Right ventricle myocardium superior (tissue), 1 donor: ENCODE measurements around the gene TCF12. TPM values are rescaled to one million over a fixed set of nuclear protein-coding genes. Genes with fewer than 3 reads are reported as not detected.

ENCODE experiments used
- ATAC-seq: fragments of 200-7000 bp; cut with Tn5 transposase; one replicate; pipeline ENCODE4 v1.9.1; 2020; ENCODE audit warnings: mild to moderate bottlenecking; ENCODE audit not compliant: poor library complexity
- DNase-seq: peaks from one replicate; pipeline ENCODE4 v3.0.0-alpha.2; 2020
- intact Hi-C: fragments of 100-400 bp; cut with DNase I; formaldehyde crosslinking; loops from one replicate; pipeline ENCODE4 v1.11.2; 2022
- total RNA-seq: library from RNA; stranded (reverse); fragmentation: NEBNext Ultra II Directional; extraction: Animal tissue kit (Norgen Biotek cat#: 25700); gene quantifications from one replicate; pipeline ENCODE4 v1.2.1, GENCODE V29; 2021
- donor health status: DM: no; HTN: yes; CAD: no; lungs with severe emphysema.

TCF12 gene
- total RNA-seq, 1 donor from 2014 or later: 32.9 TPM

- no peak for DNase-seq
- intact Hi-C loops: no loop called here
Observed at GRCh38 chr15:57030011-57030410, 111.6 kb downstream of the TCF12 start.

GRCh38 chr15:57031082-57031481 is 112.6 kb downstream of the TCF12 start:
- DNase-seq: no peak
- no peak for ATAC-seq
- intact Hi-C loops: no loop called here

More at GRCh38 chr15:57030011-57030410, 111.6 kb downstream of the TCF12 start:
- no peak for ATAC-seq

GRCh38 chr15:57031605-57032004 is 113.2 kb downstream of the TCF12 start:
- ATAC-seq: peak; percentile 81
- intact Hi-C loops: no loop called here
- DNase-seq: no peak

- intact Hi-C loops: no loop called here
- DNase-seq (no peak), ATAC-seq (no peak)
Observed at GRCh38 chr15:57032338-57032737, 113.9 kb downstream of the TCF12 start.

GRCh38 chr15:57033715-57034439 is 115.4 kb downstream of the TCF12 start:
- intact Hi-C loops: no loop called here
- DNase-seq: no peak
- ATAC-seq: no peak

- DNase-seq (no peak), ATAC-seq (no peak)
- intact Hi-C loops: no loop called here
Observed at GRCh38 chr15:57034613-57035012, 116.2 kb downstream of the TCF12 start.

GRCh38 chr15:57035664-57036063 is 117.2 kb downstream of the TCF12 start:
- DNase-seq (no peak), ATAC-seq (no peak)
- intact Hi-C loops: no loop called here

- intact Hi-C loops: no loop called here
- ATAC-seq (no peak), DNase-seq (no peak)
Observed at GRCh38 chr15:57036352-57036751, 117.9 kb downstream of the TCF12 start.

- intact Hi-C loops: no loop called here
- DNase-seq (no peak), ATAC-seq (no peak)
Observed at GRCh38 chr15:57037548-57037947, 119.1 kb downstream of the TCF12 start.

GRCh38 chr15:57038040-57038439 is 119.6 kb downstream of the TCF12 start:
- ATAC-seq (no peak), DNase-seq (no peak)
- intact Hi-C loops: no loop called here

GRCh38 chr15:57038496-57038895 is 120.1 kb downstream of the TCF12 start:
- intact Hi-C loops: no loop called here
- no peak for DNase-seq
- ATAC-seq: no peak

GRCh38 chr15:57041416-57041815 is 123.0 kb downstream of the TCF12 start:
- intact Hi-C loops: no loop called here
- no peak for ATAC-seq
- no peak for DNase-seq

- DNase-seq (no peak), ATAC-seq (peak; percentile 35)
- intact Hi-C loops: no loop called here
Observed at GRCh38 chr15:57044072-57044702, 125.7 kb downstream of the TCF12 start.

- intact Hi-C loops: no loop called here
- no peak for DNase-seq
- peak; percentile 57 for ATAC-seq
Observed at GRCh38 chr15:57044970-57045369, 126.5 kb downstream of the TCF12 start.

GRCh38 chr15:57045741-57046382 is 127.4 kb downstream of the TCF12 start:
- no peak for DNase-seq
- intact Hi-C loops: no loop called here
- ATAC-seq: no peak

GRCh38 chr15:57048930-57049549 is 130.6 kb downstream of the TCF12 start:
- DNase-seq (no peak), ATAC-seq (no peak)
- intact Hi-C loops: no loop called here

GRCh38 chr15:57053470-57053869 is 135.0 kb downstream of the TCF12 start:
- ATAC-seq (no peak), DNase-seq (no peak)
- intact Hi-C loops: no loop called here

- DNase-seq: no peak
- intact Hi-C loops: no loop called here
- ATAC-seq: no peak
Observed at GRCh38 chr15:57054204-57054750, 135.8 kb downstream of the TCF12 start.

- ATAC-seq: no peak
- intact Hi-C loops: no loop called here
- no peak for DNase-seq
Observed at GRCh38 chr15:57056357-57056756, 137.9 kb downstream of the TCF12 start.
